NCI-H2196 (cell line): ENCODE measurements around the gene CHAD.
"Not testable (repeated sequence)": the region's sequence is repeated elsewhere in the genome, so short reads cannot be mapped to it uniquely, and the experiment has no call there.

Source experiments
- DNase-seq: peaks from one replicate; lab custom pipeline; 2025; ENCODE audit not compliant: unreplicated experiment; lab: John Stamatoyannopoulos, UW

The CHAD gene

GRCh38 chr17:50432125-50432762 is 36.4 kb downstream of the CHAD start:
- DNase-seq, result no peak

DNA sequence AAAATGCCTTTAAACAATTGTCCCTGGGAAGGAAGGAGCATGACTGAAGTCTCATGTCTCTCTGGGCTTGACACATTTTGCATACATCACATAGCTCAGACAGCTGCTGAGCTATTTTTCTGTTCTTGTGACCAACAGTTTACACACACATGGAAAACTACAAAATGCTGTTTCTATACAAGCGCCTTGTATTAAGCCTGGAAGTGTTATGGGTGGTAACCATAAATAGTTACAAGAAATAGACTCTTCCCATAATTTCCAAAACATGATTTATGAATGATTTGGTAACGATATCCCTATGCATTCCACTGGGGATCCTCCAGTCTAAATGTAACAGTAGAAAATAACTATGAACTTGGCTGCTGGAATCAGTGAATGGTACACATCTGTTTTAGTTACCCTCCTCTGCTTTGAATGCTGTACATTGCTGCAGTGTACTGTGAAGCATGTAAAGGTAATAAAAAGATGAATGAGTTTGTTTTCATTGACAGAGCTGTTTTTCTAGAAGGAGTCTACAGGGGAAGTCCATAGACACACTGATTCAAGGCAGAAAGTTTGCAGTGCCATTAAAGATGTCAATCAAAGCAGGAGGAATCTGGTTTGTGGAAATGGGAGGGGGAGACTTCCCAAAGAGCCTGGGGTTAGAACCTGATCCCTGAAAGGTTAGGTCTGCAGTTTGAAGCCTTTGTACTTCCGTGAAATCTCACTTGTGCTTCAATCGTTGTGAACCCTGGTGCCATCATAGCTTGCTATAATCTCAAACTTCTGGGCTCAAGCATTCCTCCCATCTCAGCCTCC is 37.7 kb downstream of the CHAD start:
- DNase-seq, result no peak

GRCh38 chr17:50429793-50430192 is 38.9 kb downstream of the CHAD start:
- DNase-seq, result no peak

DNA sequence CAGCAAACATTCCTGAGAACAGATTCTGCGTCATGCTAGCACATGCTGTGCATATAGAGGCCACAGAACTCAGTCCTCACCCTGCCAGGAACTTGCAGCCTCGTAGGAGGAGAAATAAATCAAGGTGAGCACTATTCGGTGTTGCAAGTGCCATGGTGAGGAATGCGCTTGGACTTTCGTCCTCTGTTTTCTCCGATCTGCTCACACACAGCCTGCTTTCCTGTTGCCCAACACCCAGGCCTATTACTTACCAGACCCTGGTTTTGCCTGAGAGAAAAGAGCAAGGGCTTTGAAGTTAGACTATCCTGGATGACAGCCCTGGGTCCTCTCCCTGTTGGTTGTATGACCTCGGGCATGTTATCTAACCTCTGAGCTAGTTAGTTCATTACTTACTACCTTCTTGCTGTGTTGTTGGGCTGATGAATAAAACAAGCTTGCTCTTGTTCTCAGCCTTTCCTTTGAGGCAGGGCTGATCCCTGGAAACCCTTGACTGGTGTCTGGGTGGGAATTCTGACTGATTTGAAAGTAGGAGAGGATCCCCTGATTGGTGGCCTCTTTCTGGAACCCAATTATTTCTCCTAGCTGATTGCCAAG is 39.8 kb downstream of the CHAD start:
- no peak for DNase-seq

- not testable (repeated sequence) for DNase-seq
Observed at GRCh38 chr17:50428126-50428525, 40.6 kb downstream of the CHAD start.

- DNase-seq, result no peak
Observed at GRCh38 chr17:50426814-50427787, 41.6 kb downstream of the CHAD start.

- DNase-seq, result no peak
Observed at GRCh38 chr17:50426472-50426782, 42.3 kb downstream of the CHAD start.

DNA sequence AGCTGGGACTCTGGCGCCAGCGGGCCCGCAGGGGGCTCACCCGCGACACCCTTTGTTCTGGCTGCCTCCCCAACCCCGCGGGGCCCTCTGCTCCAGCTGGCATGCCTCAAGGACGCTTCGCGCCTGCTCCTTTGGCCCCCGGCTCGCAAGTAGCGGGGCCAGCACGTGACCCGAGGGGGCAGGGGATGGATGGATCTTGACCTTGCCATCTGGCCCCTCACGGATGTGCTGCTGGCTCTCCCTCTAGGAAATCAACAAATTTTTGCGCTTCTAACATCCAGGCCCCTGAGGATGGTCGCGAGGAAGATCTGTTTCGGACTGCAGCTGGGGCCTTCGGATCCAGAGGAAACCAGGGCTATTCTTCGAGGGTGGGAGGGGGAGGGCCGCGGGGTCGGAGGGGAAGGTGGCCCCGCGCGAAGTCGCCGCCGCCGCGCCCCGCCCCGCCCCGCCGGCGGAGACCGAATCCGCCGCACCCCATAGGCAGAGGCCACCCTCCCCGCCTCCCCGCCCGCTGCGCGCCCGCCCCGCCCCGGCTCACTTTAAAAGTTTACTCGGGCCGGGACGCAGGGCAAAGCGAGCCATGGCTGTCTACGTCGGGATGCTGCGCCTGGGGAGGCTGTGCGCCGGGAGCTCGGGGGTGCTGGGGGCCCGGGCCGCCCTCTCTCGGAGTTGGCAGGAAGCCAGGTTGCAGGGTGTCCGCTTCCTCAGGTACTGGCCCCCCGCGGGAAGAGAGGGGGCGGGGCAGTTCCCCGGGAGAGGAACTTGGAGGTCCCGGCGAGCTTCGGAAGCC is 42.8 kb downstream of the CHAD start, which contains the start of gene ACSF2:
TSS of gene ACSF2 (plus strand) at position 537 of the 790 bp plus-strand sequence. CDS start at position 581, 44 bp downstream.
- no peak for DNase-seq

DNA sequence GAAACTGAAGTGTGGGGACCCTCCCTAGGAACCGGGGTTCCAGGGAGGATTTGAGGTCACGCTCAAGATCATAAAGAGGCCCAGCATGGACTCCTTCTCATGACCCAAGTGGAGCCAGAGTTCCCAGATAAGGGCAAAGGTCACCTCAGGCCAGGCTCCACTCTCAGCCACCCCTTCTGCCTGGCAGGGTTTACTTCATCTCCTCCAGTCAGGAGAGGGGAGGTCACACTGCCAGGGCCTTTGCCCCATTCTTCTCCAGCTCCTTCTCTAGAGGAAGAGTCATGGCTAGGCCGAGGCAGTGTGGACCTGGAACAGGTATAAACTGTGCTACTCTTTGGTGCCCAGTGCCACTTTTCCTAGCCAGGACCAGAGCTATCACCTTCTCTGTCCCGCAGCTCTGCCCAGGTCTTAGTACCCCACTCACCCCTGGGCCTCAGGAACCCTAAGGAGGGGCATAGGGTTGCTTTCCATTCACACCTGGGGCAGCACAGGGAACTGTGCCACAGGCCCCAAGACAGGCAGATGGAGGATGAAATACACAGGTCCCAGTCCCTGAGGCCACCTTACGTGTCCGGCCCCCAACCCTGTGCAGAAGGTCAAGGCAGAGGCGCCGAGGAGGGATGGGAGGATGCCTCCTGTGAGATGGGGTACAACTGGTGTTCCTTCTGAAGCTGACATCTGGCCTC is 43.5 kb downstream of the CHAD start:
- no peak for DNase-seq

DNA sequence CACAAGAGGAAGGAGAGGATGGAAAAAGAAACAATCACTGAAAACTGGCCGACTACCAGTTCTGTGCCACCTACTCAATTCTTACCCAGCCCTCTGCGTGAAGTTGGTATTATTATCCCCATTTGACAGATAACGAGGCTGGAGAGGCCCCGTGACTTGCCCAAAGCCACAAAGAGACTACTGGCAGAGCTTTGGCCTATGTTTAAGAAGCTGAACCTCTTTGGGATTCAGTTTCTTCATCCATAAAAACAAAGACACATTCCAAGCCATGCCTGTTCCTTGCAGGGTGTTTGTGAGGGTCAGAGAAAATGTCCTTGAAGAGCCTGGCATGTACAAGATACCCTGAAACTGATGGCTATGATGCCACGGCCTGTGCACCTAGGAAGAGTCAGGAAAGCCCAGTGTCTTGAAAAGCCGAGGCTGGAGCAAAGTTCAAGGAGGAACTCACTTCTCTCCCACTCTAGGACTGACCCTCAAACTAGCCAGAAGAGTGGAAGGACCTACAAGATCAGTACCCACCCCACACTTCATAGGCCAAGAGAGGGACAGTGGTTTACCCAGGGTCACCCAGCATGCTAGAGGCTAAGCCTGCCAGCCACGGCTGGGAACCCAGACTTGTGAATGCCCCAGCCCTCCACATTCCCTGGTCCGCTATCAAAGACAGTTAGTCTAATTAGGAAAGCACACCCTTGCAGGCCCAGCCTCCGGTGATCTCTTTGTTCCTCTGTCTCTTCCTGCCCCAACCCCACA is 44.3 kb downstream of the CHAD start:
- DNase-seq, result no peak

DNA sequence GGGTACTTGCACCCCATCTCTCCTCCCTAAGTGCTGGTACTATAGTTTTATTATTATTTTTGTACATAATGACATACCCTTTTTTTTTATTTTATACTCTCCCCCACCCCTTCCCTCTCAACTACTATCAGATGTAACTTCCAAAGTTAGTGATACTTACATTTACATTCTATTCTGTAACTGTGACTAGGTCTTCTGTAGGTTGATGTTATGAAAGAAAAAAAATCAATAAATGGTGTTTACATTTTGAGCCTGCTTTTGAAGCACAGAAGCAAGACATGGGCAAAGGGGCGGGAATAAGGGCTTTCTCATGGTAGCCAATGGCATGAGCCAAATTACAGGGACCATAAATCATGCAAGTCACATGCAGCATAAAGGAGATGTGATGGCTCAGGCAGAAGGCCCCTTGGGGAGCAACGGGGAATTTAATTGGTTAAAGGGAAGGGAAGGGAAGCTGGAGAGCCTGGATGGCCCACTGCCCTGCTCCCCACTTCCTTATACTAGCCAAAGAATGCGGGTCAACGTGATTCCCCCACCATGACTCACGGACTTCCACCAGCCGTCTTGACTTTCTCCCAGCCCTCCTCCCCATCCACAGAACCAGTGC is 45.0 kb downstream of the CHAD start:
- DNase-seq, result no peak

- no peak for DNase-seq
Observed at GRCh38 chr17:50422738-50423137, 45.9 kb downstream of the CHAD start.

DNA sequence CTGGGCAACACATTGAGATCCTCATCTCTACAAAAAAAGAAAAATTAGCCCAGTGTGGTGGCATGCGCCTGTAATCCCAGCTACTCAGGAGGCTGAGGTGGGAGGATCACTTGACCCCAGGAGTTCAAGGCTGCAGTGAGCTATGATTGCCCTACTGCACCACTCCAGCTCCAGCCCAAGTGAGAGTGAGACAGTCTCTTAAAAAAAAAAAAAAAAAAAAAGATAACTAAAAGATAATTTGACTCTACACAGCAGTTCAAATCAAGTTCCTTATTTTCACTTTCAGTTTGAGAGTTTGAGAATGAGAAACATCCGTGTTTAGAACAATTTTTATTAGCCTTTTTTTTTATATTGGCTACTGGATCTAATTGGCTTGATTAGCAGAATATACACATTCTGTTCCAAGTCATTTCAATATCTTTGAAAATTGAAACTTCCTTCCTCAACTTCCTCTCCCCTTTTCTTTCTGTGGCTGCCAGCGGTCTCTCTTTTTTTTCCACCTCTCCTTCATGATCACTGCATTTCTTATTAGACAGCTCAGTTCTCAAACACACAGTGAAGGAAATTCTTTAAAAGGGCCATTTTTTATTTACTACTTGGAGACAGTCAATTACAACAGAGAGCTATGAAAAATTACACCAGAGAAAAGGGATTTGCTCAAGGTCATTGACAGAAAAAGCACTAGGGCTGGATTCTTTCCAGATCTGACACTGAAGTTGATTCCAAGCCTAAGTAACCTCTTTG is 47.2 kb downstream of the CHAD start:
- no peak for DNase-seq

GRCh38 chr17:50420419-50421112 is 48.1 kb downstream of the CHAD start:
- DNase-seq, result no peak

GRCh38 chr17:50419577-50419976 is 49.1 kb downstream of the CHAD start:
- not testable (repeated sequence) for DNase-seq

- no peak for DNase-seq
Observed at GRCh38 chr17:50414808-50415207, 53.9 kb downstream of the CHAD start.
